H9 (cell line): ENCODE measurements around the gene PUM2. TPM values are rescaled to one million over a fixed set of nuclear protein-coding genes. Genes with fewer than 3 reads are reported as not detected.

Experiments
- DNase-seq: peaks from one replicate; pipeline ENCODE4 v3.0.0-alpha.2; 2017
- H2AFZ ChIP-seq: one replicate; pipeline ENCODE4 v1.6.1; 2013; ENCODE audit warnings: mild to moderate bottlenecking, low read length, control low read depth, moderate library complexity
- H2AK5ac ChIP-seq: 2 replicates; pipeline ENCODE4 v1.6.1; 2013; ENCODE audit warnings: low read length, control low read depth, mixed read lengths; ENCODE audit not compliant: insufficient read length
- H2BK120ac ChIP-seq: one replicate; pipeline ENCODE4 v1.6.1; 2013; ENCODE audit warnings: low read depth, mild to moderate bottlenecking, low read length, control low read depth, inconsistent platforms; ENCODE audit not compliant: poor library complexity, severe bottlenecking
- H2BK12ac ChIP-seq: 2 replicates; pipeline ENCODE4 v1.6.1; 2013; ENCODE audit warnings: low read length, control low read depth, mixed read lengths, low read depth; ENCODE audit not compliant: insufficient read length
- H2BK15ac ChIP-seq: 2 replicates; pipeline ENCODE4 v1.6.1; 2013; ENCODE audit warnings: low read depth, low read length, control low read depth
- H2BK20ac ChIP-seq: one replicate; pipeline ENCODE4 v1.6.1; 2013; ENCODE audit warnings: low read depth, mild to moderate bottlenecking, low read length, control low read depth, inconsistent platforms; ENCODE audit not compliant: poor library complexity, severe bottlenecking
- H2BK5ac ChIP-seq: 2 replicates; pipeline ENCODE4 v1.6.1; 2013; ENCODE audit warnings: low read length, control low read depth, mixed read lengths; ENCODE audit not compliant: insufficient read length
- H3K14ac ChIP-seq: 2 replicates; pipeline ENCODE4 v1.6.1; 2013; ENCODE audit warnings: low read length, control low read depth; ENCODE audit not compliant: insufficient read depth
- H3K18ac ChIP-seq: 2 replicates; pipeline ENCODE4 v1.6.1; 2013; ENCODE audit warnings: low read depth, mild to moderate bottlenecking, mixed read lengths, low read length, control low read depth; ENCODE audit not compliant: insufficient read length
- H3K23ac ChIP-seq: 2 replicates; pipeline ENCODE4 v1.6.1; 2013; ENCODE audit warnings: low read length, control low read depth, mixed read lengths, low read depth; ENCODE audit not compliant: insufficient read length
- H3K23me2 ChIP-seq: 2 replicates; pipeline ENCODE4 v1.6.1; 2013; ENCODE audit warnings: low read depth, mild to moderate bottlenecking, mixed read lengths, low read length, control low read depth; ENCODE audit not compliant: insufficient read length, poor library complexity, severe bottlenecking
- H3K27ac ChIP-seq: 2 replicates; pipeline ENCODE4 v1.5.1; 2013; ENCODE audit warnings: low read length, control low read depth, mixed read lengths, low read depth; ENCODE audit not compliant: insufficient read length
- H3K27me3 ChIP-seq: 2 replicates; pipeline ENCODE4 v1.6.1; 2013; ENCODE audit warnings: low read length, control low read depth, inconsistent platforms; ENCODE audit not compliant: insufficient read depth
- H3K4ac ChIP-seq: 2 replicates; pipeline ENCODE4 v1.6.1; 2013; ENCODE audit warnings: low read depth, mild to moderate bottlenecking, control low read depth, inconsistent platforms, low read length, moderate library complexity
- H3K4me1 ChIP-seq: 2 replicates; pipeline ENCODE4 v1.6.1; 2013; ENCODE audit warnings: low read length, control low read depth, inconsistent platforms; ENCODE audit not compliant: insufficient read depth
- H3K4me2 ChIP-seq: 2 replicates; pipeline ENCODE4 v1.6.1; 2013; ENCODE audit warnings: low read length, control low read depth, mixed read lengths; ENCODE audit not compliant: insufficient read length, insufficient read depth
- H3K56ac ChIP-seq: 2 replicates; pipeline ENCODE4 v1.6.1; 2013; ENCODE audit warnings: low read depth, mild to moderate bottlenecking, mixed read lengths, low read length, control low read depth; ENCODE audit not compliant: insufficient read length
- H3K79me1 ChIP-seq: 2 replicates; pipeline ENCODE4 v1.6.1; 2013; ENCODE audit warnings: low read depth, mild to moderate bottlenecking, moderate library complexity, low read length, control low read depth, inconsistent platforms; ENCODE audit not compliant: insufficient read depth, poor library complexity, severe bottlenecking
- H3K79me2 ChIP-seq: 2 replicates; pipeline ENCODE4 v1.6.1; 2013; ENCODE audit warnings: low read length, control low read depth, inconsistent platforms; ENCODE audit not compliant: insufficient read depth
- H3K9ac ChIP-seq: 2 replicates; pipeline ENCODE4 v1.6.1; 2013; ENCODE audit warnings: low read length, control low read depth, mixed read lengths; ENCODE audit not compliant: insufficient read length; ENCODE audit errors: extremely low read depth
- H3K9me3 ChIP-seq: one replicate; pipeline ENCODE4 v1.6.1; 2013; ENCODE audit warnings: low read depth, low read length, inconsistent platforms; ENCODE audit not compliant: control insufficient read depth
- H3T11ph ChIP-seq: one replicate; pipeline ENCODE4 v1.6.1; 2013; ENCODE audit warnings: mild to moderate bottlenecking, low read length, control low read depth, inconsistent platforms
- H4K20me1 ChIP-seq: one replicate; pipeline ENCODE4 v1.6.1; 2013; ENCODE audit not compliant: control insufficient read depth, insufficient read length, insufficient read depth
- H4K5ac ChIP-seq: 2 replicates; pipeline ENCODE4 v1.6.1; 2013; ENCODE audit warnings: low read depth, mild to moderate bottlenecking, mixed read lengths, low read length, control low read depth; ENCODE audit not compliant: insufficient read length
- H4K8ac ChIP-seq: replicated peaks from 2 replicates; pipeline ENCODE4 v1.6.1; 2013; ENCODE audit warnings: low read length, control low read depth, mixed read lengths, low read depth; ENCODE audit not compliant: insufficient read length
- H4K91ac ChIP-seq: 2 replicates; pipeline ENCODE4 v1.6.1; 2013; ENCODE audit warnings: low read depth, mild to moderate bottlenecking, moderate library complexity, mixed read lengths, low read length, control low read depth; ENCODE audit not compliant: insufficient read length
- H3K27ac Mint-ChIP-seq, 3 experiments: 2 replicates in 2 of 3; 3 replicates in 1 of 3; pipeline ENCODE4 v1.8.0; 2020 to 2021; ENCODE audit warnings: mixed read lengths in 3 of 3, mild to moderate bottlenecking in 1 of 3, moderate library complexity in 1 of 3
- H3K27me3 Mint-ChIP-seq: 2 replicates; pipeline ENCODE4 v1.8.0; 2021; ENCODE audit warnings: low read depth, mild to moderate bottlenecking, moderate library complexity, mixed read lengths
- H3K36me3 Mint-ChIP-seq, 3 experiments: 2 replicates in 2 of 3; 3 replicates in 1 of 3; pipeline ENCODE4 v1.8.0; 2020 to 2021; ENCODE audit warnings: low read depth in 3 of 3, mixed read lengths in 3 of 3; ENCODE audit not compliant: insufficient read depth in 1 of 3
- H3K4me1 Mint-ChIP-seq, 2 experiments: 2 replicates each; pipeline ENCODE4 v1.8.0; 2020; ENCODE audit warnings: mixed read lengths in 2 of 2
- H3K4me3 Mint-ChIP-seq, 2 experiments: 2 replicates in 1 of 2; 3 replicates in 1 of 2; pipeline ENCODE4 v1.8.0; 2020 to 2021; ENCODE audit warnings: mild to moderate bottlenecking in 2 of 2, mixed read lengths in 2 of 2, moderate library complexity in 1 of 2
- H3K9me3 Mint-ChIP-seq, 2 experiments: 2 replicates in 1 of 2; 3 replicates in 1 of 2; pipeline ENCODE4 v1.8.0; 2020; ENCODE audit warnings: mild to moderate bottlenecking in 2 of 2, mixed read lengths in 2 of 2, moderate library complexity in 1 of 2
- WGBS: extraction: QIAGEN DNeasy Blood & Tissue Kit; methylation state at CpG from one replicate; pipeline ENCODE4 v1.1.7; 2013; ENCODE audit warnings: missing lambda C conversion rate, low lambda C conversion rate, mixed read lengths; ENCODE audit not compliant: insufficient read length; ENCODE audit errors: extremely low coverage; 5-methylcytosine and 5-hydroxymethylcytosine counted together
- total RNA-seq: library from RNA; stranded (reverse); gene quantifications from 2 replicates; pipeline ENCODE4 v1.2.1, GENCODE V29; 2021
- TF ChIP-seq, protein P1 (sequence below): fragments of 200-600 bp; sonication (generic); conservative IDR thresholded peaks from 3 replicates; pipeline ENCODE4 v1.8.0; 2021; ENCODE audit warnings: antibody characterized with exemption, mild to moderate bottlenecking

The PUM2 gene
- total RNA-seq, 1 experiment from 2014 or later, result 96.6 TPM

GRCh38 chr2:20226152-20226545, 124.5 kb downstream of the PUM2 start:
- Histone ChIP-seq H2BK120ac (no peak overlapping the region), H3K14ac (no peak overlapping the region), H3K56ac (no peak overlapping the region), H2BK20ac (no peak overlapping the region), H3K9ac (no peak overlapping the region), H3K79me1 (no peaks in the 10 kb centered on the region), H3K27ac (no peak overlapping the region), H3K79me2 (peaks cover 4% of the 10 kb centered on the region; the same call in 1 of the 2 replicates), H2BK5ac (no peak overlapping the region), H4K20me1 (no peaks in the 10 kb centered on the region), H3K27me3 (no peaks in the 10 kb centered on the region), H2BK15ac (no peak overlapping the region), H3K23me2 (peaks cover 10% of the 10 kb centered on the region), H3K18ac (no peak overlapping the region), H4K8ac (no peak overlapping the region), H3K4ac (no peak overlapping the region), H4K5ac (no peak overlapping the region), H2AFZ (no peak overlapping the region), H3K9me3 (no peaks in the 10 kb centered on the region), H3K23ac (no peak overlapping the region), H2BK12ac (no peak overlapping the region), H3K4me2 (no peak overlapping the region), H4K91ac (no peak overlapping the region), H3K4me1 (peaks cover 9% of the 10 kb centered on the region; the same call in 1 of the 2 replicates), H3T11ph (no peak overlapping the region), H2AK5ac (no peak overlapping the region)
- Mint-ChIP-seq H3K4me1 (peaks cover 27 to 33% of the 10 kb centered on the region in 2 experiments), H3K9me3 (peaks cover 0 to 4% of the 10 kb centered on the region in 2 experiments; a peak in 3 of 5 replicates), H3K4me3 (peak overlapping the region; percentile 67 to 81), H3K36me3 (peaks cover 0 to 3% (median 0%) of the 10 kb centered on the region in 3 experiments; a peak in 2 of 7 replicates), H3K27ac (no peak overlapping the region), H3K27me3 (peaks cover 33% of the 10 kb centered on the region)
- peak; percentile 31 for DNase-seq
- WGBS, result no CpG with 5 or more reads among the region's 14 CpGs
- TF ChIP-seq, protein P1, sequence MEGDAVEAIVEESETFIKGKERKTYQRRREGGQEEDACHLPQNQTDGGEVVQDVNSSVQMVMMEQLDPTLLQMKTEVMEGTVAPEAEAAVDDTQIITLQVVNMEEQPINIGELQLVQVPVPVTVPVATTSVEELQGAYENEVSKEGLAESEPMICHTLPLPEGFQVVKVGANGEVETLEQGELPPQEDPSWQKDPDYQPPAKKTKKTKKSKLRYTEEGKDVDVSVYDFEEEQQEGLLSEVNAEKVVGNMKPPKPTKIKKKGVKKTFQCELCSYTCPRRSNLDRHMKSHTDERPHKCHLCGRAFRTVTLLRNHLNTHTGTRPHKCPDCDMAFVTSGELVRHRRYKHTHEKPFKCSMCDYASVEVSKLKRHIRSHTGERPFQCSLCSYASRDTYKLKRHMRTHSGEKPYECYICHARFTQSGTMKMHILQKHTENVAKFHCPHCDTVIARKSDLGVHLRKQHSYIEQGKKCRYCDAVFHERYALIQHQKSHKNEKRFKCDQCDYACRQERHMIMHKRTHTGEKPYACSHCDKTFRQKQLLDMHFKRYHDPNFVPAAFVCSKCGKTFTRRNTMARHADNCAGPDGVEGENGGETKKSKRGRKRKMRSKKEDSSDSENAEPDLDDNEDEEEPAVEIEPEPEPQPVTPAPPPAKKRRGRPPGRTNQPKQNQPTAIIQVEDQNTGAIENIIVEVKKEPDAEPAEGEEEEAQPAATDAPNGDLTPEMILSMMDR, result no peak
